HG02623 (cell line): ENCODE results near the gene LSP1.

Experiments
- ATAC-seq: cut with Tn5 transposase; IDR thresholded peaks from one replicate; pipeline ENCODE4 v1.9.1; 2021; ENCODE audit warnings: moderate library complexity; ENCODE audit not compliant: unreplicated experiment

LSP1 gene

GRCh38 chr11:1836011-1836945, 16.6 kb upstream of the LSP1 start:
- no peak for ATAC-seq

- ATAC-seq: peak; percentile 48
These were observed 15.5 kb upstream of the LSP1 start for GRCh38 chr11:1837171-1838076.

GRCh38 chr11:1838077-1838425, 14.8 kb upstream of the LSP1 start:
- no peak for ATAC-seq

GRCh38 chr11:1838426-1839144, 14.3 kb upstream of the LSP1 start, which contains the start of gene TNNI2:
Gene TNNI2 (plus strand): TSS chr11:1838981. CDS start chr11:1839697, 716 bp downstream.
- ATAC-seq: no peak

- ATAC-seq: no peak
These were observed 13.5 kb upstream of the LSP1 start for GRCh38 chr11:1839204-1839923.

- no peak for ATAC-seq
These were observed 12.7 kb upstream of the LSP1 start for GRCh38 chr11:1839924-1840779.

GRCh38 chr11:1840780-1841480, 12.0 kb upstream of the LSP1 start:
- no peak for ATAC-seq

- no peak for ATAC-seq
These were observed 11.3 kb upstream of the LSP1 start for GRCh38 chr11:1841511-1842148.

- ATAC-seq: no peak
These were observed 10.5 kb upstream of the LSP1 start for GRCh38 chr11:1842149-1843097.

- ATAC-seq: no peak
These were observed 9.8 kb upstream of the LSP1 start for GRCh38 chr11:1843098-1843473.

- no peak for ATAC-seq
These were observed 9.1 kb upstream of the LSP1 start for GRCh38 chr11:1843796-1844195.

- no peak for ATAC-seq
These were observed 8.4 kb upstream of the LSP1 start for GRCh38 chr11:1844221-1845094.

- no peak for ATAC-seq
These were observed 7.8 kb upstream of the LSP1 start for GRCh38 chr11:1845095-1845429.

GRCh38 chr11:1845561-1846452, 7.1 kb upstream of the LSP1 start:
- no peak for ATAC-seq

- ATAC-seq: no peak
These were observed 6.4 kb upstream of the LSP1 start for GRCh38 chr11:1846453-1846932.
